Measurements from ENCODE around the gene CDC25C.
"Not testable (repeated sequence)": the region's sequence is repeated elsewhere in the genome, so short reads cannot be mapped to it uniquely, and the experiment has no call there.

Gene CDC25C

DNA sequence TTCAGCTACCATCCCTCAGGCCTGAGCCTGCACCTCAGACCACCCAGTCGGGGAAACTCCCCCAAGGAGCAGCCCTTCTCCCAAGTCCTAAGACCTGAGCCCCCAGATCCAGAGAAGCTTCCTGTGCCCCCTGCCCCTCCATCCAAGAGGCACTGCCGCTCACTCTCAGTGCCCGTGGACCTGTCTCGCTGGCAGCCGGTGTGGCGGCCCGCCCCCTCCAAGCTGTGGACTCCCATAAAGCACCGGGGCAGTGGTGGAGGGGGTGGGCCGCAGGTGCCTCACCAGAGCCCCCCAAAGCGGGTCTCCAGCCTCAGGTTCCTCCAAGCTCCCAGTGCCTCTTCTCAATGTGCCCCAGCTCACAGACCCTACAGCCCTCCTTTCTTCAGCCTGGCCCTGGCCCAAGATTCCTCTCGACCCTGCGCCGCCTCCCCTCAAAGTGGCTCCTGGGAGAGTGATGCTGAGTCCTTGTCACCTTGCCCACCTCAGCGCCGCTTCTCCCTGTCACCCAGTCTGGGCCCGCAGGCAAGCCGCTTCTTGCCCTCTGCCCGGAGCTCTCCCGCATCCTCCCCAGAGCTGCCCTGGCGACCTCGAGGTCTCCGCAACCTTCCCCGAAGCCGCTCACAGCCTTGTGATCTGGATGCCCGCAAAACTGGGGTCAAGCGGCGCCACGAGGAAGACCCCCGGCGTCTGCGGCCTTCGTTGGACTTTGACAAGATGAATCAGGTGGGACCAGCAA, 13.5 kb upstream of the CDC25C start:
- no peak for DNase-seq

GRCh38 chr5:138340008-138340407, 8.4 kb upstream of the CDC25C start:
- no peak for DNase-seq

GRCh38 chr5:138339464-138339863, 7.9 kb upstream of the CDC25C start:
- DNase-seq: no peak

DNA sequence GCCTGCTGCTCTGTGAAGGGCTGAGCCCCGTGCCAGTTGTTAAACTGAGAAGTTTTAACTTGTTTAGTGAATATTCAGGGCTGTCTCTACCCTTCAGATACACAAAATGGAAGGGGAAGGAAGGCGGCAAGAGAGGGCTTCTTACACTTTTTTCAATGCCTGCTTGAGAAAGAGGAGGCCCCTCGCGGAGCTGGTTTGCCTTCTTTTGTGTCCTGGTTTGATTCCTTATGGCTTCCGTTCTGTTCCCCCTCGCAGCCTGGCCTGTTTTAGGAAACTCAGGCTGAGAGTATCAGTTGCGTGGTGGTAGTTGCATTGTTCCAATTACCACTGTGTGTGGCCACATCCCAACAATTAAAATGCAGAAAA, 7.5 kb upstream of the CDC25C start:
- DNase-seq: peak; percentile 61

- no peak for DNase-seq
Measured at GRCh38 chr5:138338411-138339090, 6.9 kb upstream of the CDC25C start.

DNA sequence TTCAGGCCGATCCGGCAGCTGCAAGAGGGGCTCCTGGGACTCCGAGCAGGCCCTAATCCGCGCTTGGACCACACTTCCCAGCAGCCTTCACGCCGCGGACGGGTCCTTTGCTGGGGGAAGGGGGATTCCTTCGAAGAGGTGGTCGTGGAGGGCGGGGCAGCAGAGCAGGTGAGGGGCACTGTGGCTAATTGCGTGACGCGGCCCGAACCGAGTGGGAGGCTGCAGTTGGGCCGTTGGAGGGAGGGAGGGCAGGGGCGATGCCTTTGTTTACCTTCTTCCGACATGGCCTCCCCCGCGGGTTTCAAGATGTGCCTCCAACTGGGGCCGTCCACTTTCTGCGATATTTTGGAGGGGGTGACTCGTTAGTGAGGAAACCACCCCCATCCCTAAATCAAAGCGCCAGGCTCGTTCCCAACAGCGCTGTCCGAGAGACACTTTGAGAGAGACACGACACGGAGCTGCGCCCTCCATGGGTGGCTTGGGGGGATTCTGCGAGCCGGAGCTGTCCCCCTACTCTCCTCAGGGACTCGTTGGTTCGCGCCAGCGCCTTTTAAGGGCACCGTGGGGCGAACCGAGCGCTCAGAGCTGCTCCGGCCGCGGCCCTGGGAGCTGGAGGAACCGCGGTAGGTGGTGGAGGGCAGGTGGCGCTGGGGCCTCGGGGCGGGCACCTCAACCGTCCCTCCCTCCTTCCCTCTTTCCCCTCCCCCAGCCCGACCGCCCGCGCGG, 6.2 kb upstream of the CDC25C start, which contains the start of gene FAM53C:
Gene FAM53C, plus strand, starts transcription at position 582 of the 726 bp plus-strand sequence. CDS start 3,070 bp downstream, outside the sequence.
- peak; percentile 99 for DNase-seq

DNA sequence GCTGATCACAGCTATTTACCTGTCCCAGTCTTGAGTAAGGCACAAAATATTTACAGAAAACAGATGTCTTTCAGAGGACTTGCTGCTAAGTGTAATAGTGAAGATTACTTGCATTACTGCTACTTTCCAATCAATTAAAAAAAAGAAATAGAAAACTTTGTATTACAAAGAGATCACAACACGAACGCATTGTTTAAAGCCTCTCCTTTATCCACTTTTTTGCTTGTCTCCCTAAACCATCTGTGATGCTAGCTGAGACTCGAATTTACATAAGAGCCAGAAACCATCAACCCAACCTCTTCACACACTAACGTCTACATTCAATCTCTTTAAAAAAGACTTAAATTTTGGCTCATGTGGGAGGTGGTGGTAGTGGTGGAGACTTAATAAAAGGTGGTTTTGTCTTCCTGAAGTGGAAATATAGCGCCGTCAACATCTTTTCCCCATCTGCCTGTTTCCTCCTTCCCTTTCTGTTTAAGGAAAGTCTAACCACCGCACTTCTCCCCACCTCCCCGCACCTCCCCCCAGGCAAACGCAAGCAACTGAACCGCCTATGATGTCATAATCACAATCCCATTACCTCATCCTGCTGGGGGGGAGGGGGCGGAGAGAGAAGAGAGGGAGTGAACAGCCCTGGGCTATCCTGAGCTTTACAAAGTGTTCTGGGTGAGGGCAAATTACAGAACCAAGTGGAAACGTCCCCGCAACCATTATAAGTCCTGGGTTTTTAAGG, 5.5 kb upstream of the CDC25C start:
- DNase-seq: peak; percentile 9

DNA sequence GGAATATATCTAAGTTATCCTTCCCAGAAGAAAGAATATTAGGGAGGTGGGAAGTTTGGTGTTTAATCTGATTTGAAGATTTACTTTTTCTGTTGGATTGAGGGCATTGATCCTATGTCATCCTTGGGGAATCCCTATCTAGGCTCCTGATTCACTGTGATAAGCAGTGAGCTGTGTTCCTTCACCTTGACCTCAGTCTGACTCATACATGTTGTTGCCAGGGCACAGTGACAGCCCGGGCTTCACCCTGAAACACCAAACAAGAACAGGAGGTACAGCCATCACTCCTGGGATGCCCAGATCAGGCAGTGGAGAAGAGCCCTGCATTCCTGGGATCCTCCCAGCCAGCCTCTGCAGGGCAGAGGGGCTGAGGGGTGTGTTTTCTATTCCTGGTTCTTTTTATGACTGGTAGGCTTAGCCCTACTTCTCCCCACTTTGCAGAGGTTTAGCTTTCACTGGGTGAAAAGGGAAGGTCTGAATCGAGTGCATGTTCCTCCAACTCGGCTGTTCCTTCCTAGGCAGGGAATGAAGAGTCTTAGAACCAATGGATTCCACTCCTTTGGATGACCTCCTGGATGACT, 3.4 kb upstream of the CDC25C start:
- DNase-seq: no peak

DNA sequence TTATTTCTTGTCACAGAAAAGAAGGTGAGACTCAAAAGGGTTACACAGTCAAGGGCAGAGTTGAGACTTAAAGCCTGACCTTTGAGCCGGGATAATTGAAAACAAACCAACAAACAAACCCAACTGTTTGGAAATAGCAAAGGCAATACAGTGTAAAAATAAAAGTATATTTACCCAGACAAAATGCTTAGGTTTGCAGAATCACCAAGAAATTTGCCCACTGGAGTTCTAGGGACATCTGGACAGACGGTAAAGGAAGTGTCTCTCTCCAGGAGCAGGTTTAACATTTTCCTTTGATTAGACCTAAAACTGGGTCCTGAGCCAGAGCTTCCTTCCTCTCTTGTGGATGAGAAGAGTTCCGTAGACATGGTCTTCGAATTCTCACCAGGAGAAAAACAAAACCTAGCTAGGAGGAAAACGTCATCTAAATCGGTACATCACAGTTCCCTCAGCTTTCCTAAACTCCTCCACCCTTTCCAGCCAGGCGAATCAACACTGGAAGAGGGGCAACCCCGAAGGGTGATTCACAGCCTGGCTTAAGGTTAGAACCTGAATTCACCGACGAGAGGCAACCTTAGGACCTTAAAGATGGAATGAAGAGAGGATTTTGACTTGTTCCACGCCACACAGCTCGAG, 673 bp downstream of the CDC25C start:
- no peak for DNase-seq

- not testable (repeated sequence) for DNase-seq
Measured at GRCh38 chr5:138318211-138318610, 13.4 kb downstream of the CDC25C start.

DNA sequence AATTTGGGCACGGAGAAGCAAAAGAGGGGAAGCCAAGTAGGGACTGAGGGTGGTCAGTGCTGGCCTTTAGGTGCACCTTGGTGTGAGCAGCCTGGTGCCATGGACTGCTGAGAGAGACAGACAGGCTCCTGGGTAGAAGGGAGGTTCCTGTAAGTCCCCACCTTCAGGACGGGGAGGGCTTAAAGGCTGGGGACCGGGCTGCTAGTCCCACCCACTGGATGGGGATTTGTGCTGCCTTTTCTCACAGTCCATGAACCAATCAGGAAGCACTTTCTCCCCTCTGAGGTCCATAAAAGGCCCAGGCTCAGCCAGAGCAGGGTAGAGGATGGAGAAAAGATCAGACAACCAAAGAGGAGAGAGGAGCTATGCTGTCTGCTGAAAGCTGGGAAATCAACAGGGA, 15.2 kb downstream of the CDC25C start:
- DNase-seq: no peak

- no peak for DNase-seq
Measured at GRCh38 chr5:138315751-138316278, 15.8 kb downstream of the CDC25C start.

- no peak for DNase-seq
Measured at GRCh38 chr5:138305797-138306196, 25.8 kb downstream of the CDC25C start.

GRCh38 chr5:138303372-138303771, 28.2 kb downstream of the CDC25C start:
- DNase-seq: no peak

DNA sequence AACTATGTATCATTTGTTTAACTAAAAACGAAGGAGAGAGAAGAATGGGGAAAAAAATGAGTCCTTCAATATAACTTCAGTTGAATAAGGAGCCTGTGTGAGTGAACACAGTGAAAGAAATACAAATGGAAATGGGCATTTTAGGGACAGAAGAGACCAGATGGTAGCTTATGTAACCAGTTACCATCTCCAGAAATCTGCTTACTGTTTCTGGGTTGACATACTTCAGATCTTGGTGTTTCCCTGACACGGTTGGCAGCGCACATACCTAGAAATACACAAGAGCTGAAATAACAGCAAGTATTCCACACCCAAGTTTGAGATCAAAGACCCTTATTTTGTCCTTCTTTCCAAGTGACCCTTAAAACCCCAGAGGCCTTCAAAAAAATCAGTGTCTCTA, 42.3 kb downstream of the CDC25C start:
- DNase-seq: no peak

GRCh38 chr5:138287246-138287645, 44.4 kb downstream of the CDC25C start:
- no peak for DNase-seq

DNA sequence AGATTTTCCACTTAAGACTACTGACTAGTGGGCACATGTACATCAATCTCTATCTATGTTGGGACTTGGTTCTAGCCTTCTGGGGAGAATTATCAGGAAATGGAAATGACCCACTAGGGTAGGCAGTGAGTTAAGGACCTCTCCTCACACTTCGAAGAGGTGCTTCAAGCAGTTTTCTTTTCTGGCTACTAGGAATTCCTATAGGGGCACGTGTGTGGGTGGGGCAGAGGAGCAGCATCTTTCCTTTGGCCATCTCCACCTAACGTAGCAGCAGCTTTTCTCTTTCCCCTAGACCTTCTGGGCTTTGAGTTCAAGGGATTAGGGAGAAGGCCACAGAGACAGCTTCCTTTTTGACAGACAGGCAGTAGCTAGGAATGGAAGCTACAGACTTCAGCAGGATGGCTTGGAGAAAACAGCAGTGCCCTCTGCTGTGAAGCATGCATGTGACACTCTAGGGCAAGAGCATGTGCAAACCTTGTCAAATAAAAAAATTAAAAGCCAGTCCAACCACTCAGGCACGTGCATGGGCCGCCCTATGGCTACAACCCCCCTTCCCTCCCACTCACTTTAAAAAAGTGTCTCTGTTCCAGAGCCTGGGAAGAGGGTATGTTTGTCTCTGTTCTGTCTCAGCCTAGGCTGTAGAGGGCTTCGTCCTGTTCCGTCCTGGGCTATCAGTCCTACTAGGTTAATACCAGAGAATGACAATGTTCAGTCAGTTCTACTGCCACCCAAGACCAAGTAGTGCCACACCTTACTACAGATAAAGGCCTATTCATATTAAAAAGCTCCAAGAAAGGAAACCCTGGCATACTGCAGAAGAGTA, 48.5 kb downstream of the CDC25C start:
- DNase-seq: peak; percentile 50

- no peak for DNase-seq
Measured at GRCh38 chr5:138280915-138281314, 50.7 kb downstream of the CDC25C start.

GRCh38 chr5:138276402-138277054, 55.1 kb downstream of the CDC25C start:
- DNase-seq: no peak

GRCh38 chr5:138275895-138276294, 55.7 kb downstream of the CDC25C start:
- DNase-seq: no peak

All from retina (tissue), 1 donor.